ENCODE data around the gene AHDC1.
"Not testable (repeated sequence)": the region's sequence is repeated elsewhere in the genome, so short reads cannot be mapped to it uniquely, and the experiment has no call there.

AHDC1 gene

GRCh38 chr1:27561124-27561899, 42.6 kb downstream of the AHDC1 start:
- DNase-seq: no peak

- no peak for DNase-seq
Measured at GRCh38 chr1:27560268-27561123, 43.4 kb downstream of the AHDC1 start.

- no peak for DNase-seq
Measured at GRCh38 chr1:27559466-27560030, 44.4 kb downstream of the AHDC1 start.

GRCh38 chr1:27557596-27558340, 46.2 kb downstream of the AHDC1 start:
- no peak for DNase-seq

GRCh38 chr1:27556781-27557595, 47.0 kb downstream of the AHDC1 start:
- DNase-seq: no peak

DNA sequence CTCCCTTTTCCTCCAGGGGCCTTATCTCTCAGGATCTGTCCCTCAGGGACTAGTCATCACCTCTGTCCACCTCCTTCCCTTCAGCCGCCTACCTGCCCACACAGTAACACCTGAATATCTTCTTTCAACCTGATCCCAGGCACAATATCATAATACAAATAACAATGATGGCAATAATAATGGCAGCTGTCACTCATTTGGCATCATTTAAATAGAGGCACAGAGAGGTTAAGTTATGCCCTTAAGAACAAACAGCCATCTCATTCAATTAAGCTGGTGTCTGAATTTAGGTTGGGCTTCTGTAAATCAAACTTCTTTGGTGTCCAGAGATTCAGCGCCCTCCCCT, 47.5 kb downstream of the AHDC1 start:
- DNase-seq: no peak

DNA sequence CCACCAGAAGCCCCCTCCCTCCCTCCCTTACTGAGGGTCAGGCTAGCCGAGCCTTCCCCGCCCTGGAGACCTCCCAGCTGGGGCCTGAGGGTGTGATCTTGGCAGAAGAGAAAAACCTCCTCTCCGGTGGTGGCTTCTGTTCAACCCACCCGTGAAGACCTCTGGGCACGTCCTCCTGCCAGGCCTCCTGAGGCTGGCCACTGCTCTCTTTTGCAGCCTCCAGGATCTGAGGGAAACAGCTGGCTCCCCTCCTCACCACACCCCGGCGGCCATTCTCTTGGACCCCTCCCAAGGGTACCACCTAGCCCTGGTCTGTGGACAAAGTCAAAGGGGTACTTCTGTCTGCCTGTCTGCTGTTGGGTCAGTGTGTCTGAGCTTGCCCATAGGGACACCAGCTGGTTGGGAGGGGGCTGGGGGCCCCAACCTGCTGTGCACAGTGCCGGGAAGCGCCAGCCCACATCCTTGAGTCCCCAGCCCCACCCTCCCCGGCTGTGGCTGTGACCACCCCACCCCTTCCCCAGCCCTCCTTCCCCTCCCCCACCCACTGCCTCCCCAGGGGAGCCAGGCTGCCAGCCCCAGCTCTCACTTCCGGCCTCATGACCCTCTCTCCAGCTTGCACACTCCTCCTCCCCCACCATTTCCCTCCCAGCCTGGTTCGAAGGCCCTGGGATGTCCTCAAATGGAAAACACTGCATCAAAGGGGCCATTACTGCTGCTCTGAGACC, 48.1 kb downstream of the AHDC1 start:
- DNase-seq: no peak

- no peak for DNase-seq
Measured at GRCh38 chr1:27554759-27555699, 48.9 kb downstream of the AHDC1 start.

DNA sequence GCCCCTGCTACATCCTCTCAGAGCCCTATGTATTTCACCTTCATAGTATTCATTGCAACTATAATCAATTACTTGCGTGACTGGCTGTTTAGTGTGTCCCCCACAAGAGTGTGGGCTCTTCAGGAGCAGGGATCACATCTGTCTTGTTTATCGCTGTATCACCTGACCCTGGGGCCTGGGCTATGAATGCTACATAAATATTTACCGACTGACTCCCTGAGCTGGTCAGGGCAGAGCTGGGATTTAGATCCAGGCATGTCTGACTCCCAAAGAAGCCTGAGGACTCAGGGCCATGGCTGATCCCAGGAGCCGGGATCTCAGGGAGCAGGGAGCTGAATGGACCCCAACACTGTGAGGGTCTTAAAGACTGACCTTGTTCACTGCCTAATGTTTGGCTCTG, 49.7 kb downstream of the AHDC1 start:
- DNase-seq: no peak

DNA sequence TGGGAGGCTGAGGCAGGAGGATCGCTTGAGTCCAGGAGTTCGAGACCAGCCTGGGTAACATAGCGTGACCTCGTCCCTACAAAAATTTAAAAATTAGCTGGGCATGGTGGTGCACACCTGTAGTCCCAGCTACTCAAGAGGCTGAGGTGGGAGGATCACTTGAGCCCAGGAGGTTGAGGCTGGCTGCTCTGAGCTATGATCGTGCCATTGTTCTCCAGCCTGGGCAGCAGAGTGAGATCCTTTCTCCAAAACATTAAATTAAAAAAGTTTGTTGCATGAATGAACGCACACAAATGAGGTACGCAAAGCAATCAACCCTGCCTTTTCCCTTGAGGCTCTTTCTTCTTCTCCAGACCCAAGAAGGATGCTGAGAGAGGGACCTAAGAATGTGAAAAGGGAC, 50.1 kb downstream of the AHDC1 start:
- DNase-seq: not testable (repeated sequence)

DNA sequence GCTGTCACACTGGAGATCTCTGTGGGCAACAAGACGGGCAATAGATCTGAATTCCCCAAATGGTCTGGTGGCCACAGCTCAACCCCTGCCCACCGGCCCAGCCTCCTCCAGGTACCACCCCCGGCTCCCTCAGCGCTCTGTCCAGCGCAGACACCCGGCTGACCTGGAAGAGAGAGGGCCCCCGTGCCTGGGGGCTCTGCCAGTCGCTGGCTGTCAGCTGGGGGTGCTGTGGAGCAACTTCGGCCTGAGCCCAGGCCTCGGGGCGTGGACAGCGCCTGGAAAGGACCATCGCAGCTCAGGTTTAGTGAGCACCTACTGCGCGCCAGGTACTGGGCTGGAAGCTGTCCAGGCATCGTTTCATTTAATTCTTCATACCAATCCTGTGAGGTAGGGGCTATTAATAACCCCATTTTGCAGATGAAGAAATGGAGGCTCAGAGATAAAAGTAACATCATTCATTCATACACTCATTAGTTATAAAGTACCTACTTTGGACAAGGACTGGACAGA, 51.0 kb downstream of the AHDC1 start:
- DNase-seq: no peak

DNA sequence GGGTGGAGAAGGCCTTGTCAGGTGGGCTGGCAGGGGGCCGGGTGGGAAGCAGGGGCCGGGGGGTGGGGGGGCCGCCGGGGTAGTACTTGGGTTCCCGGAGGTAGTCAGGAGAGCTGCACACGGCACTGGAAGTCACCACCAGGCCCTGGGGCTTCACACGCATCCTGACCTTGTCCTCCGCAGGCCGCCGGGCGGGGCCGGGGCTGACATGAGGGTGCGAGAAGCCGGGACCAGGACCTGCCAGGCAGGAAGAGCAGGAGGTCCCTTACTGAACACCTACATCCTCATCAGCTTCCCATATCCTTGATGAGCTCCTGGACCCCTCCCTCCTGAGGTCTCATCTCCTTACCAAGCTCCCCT, 52.0 kb downstream of the AHDC1 start:
- DNase-seq: no peak

GRCh38 chr1:27551170-27551952, 52.6 kb downstream of the AHDC1 start:
- DNase-seq: no peak

GRCh38 chr1:27550510-27551169, 53.3 kb downstream of the AHDC1 start:
- DNase-seq: no peak

GRCh38 chr1:27549807-27550408, 54.0 kb downstream of the AHDC1 start:
- DNase-seq: no peak

GRCh38 chr1:27548858-27549719, 54.9 kb downstream of the AHDC1 start:
- no peak for DNase-seq

DNA sequence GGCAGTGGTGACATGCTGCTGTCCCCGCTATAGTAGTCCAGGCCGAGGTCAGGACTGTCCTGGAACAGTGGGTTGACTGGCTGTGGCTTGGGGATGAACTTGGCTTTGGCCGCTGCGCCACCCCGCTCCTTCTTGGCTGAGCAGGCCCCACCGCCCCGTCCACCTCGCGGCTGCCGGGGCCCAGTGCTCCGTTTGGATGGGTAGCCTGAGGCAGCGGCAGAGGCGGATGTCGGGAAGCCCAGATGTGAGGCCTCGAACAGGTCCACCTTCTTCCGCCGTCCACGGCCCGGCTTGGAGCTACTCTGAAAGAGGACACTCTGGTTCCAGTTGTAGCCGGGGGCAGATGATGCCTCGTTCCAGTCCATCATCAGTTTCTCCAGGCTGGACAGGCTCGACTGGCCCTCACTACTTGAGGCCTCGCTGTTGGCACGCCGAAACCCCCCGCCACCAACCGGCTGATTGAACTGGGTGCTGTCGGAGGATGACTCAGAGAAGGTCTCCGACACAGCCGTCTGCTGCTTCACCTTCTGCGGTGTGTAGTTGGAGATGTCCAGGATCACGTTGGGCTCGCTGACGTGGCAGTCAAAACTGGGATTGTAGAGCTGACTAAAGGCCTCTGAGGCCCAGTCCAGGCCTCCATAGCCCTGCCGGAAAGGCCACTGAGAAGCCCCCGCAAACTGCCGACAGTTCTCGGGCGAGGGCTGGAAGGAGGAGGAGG, 55.6 kb downstream of the AHDC1 start:
- DNase-seq: no peak

Measured in NCI-H2081 treated with DMSO at 0.1 percent for 48 hours (cell line).